Activated CD4-positive, alpha-beta T cell treated with anti-CD3 and anti-CD28 coated beads for 48 hours (primary cell): ENCODE data around the gene NRSN2.
A peak's percentile ranks its signal among the peaks of the same experiment; 100 is the strongest.
"Not testable (repeated sequence)": the region's sequence is repeated elsewhere in the genome, so short reads cannot be mapped to it uniquely, and the experiment has no call there.

Experiments used
- DNase-seq: peaks from one replicate; pipeline ENCODE4 v3.0.0-alpha.2; 2020

NRSN2 gene

DNA sequence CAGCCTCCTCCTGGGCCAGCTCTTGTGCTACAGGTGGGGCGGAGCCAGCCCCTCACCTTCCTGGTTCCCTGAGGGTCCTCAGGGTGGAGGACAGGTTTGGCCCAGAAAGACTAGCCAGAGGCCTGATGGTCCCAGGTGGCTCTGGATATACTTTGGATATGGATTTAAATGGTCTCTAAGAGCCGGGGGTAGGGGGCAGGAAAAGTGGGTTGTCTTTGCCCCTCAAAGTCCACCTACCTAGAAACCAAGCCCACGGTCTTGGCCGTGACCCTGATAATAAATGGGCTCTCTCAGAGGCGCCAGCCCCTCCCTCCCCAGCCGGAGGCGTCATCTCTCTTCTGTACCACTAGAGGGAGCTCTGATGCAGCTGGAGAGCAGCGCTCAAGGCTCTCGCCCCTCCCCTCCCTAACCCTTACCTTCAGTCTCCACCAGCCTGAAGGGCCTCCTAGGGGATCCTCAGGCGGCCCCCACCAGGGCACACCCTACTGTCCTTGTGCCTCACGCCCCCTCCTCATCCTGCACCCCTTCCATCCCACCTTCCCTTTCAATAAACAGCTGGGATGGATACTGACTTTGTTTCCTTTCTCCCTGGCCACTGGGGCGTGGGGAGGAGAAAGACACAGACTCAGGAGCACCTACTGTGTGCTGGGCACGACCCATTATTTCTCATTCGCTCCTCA lies 7.5 kb downstream of the NRSN2 start:
- DNase-seq: peak; percentile 85

DNA sequence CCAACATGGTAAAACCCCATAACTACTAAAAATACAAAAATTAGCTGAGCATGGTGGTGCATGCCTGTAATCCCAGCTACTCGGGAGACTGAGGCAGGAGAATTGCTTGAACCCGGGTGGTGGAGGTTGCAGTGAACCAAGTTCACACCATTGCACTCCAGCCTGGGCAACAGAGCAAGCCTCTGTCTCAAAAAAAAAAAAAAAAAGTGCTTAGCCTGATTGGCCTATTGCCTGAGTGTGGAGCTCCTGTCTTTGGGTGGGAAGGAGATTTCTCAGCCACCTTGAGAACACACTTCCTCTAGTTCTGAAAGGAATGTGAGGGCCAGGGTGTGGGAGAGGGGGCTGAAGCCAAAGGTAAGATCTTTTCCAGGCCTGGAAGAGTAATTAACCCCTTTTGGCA lies 9.2 kb downstream of the NRSN2 start:
- not testable (repeated sequence) for DNase-seq

DNA sequence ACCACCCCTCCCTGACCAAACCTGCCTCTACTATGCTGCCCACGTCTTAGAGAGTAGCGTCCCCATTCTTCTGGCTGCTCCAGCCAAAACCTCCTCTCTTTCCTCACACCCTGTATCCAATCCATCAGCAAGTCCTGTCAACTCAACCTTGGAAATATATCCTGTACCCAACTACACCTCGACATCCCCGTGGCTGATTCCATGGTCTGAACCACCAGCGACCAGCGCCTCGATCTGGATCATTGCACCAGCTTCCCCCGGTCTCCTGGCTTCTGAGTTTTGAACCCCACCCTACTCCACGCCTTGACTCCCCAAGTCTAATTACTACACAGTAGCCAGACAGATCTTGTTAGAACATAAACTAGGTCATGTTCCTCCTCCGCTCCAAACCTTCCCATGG lies 9.8 kb downstream of the NRSN2 start:
- no peak for DNase-seq

DNA sequence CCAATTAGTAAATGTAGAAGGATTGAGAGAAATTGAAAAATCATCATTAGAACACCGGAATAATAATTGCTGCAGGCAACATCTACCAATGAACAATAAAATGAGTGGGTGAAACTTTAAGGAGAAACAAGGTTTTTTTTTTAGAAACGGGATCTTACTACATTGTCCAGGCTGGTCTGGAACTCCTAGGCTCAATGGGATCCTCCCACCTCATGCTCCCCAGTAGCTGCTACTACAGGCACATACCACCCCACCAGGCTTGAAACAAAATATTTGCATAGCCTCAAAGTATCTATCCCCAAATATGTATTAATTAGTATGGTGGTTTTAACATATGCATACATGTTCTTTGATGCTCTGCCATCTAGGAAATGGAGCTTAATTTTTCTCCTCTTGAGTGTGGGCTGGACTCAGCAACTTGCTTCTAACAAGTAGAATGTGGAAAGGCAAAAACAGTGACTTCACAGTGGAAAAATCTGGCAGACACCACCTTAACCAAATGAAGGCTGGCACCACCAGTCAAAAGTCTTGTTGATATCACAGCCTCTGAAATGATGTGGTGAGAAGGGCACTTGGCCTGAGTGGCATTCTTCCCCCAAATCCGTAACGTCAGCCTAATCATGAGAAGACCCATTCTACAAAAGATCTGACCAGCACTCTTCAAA lies 12.1 kb downstream of the NRSN2 start:
- DNase-seq: no peak

DNA sequence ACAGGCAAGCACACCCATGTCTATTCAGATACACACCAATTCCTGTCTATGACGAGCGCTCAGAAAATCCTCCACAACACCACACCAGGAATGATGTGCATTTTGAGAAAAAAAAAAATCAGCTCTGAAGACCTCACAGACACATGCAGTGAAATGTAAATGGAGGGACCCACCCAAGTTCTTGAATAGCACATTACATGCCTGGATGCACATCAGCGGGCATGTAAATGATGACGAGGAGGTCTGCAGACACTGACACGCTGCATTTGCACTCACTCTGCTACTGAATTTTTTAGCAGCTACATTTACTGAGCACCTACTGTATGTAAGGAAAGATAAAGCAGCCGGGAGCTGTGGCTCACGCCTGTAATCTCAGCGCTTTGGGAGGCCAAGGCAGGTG lies 14.7 kb downstream of the NRSN2 start:
- no peak for DNase-seq

DNA sequence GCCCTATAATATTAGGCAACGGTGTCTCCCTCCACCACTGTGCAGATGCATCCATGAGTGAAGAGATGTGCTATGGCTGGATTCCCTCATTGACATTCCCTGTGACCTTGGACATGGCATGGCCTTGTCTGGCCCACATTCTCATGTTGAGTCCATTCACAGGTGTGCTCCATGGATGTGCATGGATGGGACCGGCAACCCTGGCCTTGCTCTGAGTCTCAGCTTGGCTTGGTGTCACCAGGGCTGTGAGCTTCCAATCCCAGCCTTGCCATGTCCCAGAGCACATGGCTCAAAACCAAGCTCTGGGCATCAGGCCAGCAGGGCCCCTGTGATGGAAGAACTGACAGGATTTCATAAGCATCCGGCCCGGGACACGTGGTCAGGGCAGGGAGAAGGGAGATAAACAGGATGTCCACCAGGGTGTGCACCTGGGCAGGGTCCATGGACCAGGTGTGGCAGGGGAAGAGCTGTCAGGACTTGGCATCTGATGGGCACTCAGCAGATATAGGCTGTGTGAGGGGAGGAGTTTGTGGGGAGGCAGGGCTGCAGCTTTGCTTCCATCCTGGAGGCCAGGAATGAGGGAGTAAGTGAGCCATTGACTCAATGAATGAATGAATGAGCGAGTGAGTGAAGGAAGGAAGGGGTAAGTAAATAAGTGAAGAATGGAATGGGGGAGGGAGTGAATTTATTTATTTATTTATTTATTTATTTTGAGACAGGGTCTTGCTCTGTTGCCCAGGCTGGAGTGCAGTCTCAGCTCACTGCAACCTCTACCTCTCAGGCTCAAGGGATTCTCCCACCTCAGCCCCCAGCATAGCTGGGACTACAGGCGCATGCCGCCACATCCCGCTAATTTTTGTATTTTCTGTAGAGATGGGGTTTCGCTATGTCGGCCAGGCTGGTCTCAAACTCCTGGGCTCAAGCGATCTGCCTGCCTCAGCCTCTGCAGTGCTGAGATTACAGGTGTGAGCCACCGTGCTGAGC lies 15.7 kb downstream of the NRSN2 start:
- peak; percentile 76 for DNase-seq

DNA sequence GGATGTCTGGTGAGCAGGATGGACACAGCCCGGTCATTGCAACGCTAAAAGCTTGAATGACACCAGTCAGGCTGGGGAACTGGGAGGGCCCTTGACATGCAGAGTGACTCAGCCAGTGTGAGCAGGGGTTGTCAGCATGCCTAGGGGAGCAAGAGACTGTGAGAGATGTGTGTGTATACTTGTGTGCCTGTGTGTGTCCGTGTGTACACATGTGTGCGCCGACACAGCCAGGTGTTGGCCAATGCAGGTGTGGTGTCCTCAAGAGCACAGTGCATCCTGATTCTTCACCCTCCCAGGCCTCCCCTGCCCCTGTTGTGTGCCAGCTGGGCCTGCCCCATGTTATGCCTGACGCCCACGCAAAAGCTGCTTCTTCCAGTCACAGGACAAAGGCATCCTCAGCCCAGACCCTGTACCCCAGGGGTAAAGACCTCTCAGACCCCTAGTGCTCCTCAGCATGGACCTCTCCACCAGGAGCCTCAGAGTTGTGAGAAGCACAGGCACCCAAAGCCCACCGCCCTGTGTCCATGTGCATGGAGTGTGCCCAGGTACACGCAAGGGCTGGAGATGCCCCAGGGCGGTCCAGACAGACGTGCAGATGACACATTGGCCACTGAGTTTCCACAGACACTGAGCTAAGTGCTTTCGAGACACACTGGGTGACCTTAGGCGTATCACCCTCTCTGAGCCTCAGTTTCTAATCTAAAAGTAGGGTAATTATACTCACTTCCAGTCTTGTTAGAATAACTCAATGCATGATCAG lies 16.6 kb downstream of the NRSN2 start:
- DNase-seq: peak; percentile 28

DNA sequence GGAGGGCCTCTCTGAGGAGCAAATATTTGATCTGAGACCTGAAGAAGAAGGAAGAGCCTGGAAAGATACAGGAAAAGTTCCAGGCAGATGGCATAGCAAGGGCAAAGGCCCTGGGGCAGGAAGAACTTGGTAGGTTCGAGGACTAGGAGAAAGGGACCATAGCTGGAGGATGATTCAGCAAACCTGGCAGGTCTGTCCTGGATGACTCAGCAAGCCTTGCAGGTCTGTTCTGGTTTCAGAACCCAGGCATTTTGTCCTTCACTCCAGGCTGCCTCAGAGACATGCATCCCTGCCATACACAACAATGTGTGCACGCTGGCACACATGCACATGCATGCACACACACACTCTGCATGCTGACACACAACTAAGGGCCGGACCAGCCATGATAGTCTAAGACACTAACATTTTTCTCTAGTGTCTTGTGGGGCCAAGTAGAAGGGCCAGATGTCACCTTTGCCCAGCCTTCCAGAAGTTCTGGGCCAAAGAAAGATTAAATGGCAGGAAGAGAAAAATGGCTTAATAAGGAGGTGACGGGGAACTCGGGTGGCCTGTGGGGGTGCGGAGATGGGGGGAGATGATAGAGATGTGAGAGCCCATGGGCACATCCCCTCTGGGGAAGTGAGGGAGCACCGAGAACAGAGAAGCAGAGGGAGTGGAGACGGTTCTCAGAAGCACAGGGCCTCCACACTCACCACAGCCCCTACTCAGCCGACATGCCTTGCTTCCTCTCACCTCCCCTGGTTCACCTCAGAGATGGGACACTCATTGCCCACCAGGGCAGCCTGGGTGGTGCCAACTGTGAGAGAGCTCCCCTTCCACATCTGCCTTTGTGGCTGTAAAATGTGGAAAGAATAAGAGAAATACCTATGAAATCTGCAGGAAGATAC lies 18.2 kb downstream of the NRSN2 start:
- peak; percentile 31 for DNase-seq

DNA sequence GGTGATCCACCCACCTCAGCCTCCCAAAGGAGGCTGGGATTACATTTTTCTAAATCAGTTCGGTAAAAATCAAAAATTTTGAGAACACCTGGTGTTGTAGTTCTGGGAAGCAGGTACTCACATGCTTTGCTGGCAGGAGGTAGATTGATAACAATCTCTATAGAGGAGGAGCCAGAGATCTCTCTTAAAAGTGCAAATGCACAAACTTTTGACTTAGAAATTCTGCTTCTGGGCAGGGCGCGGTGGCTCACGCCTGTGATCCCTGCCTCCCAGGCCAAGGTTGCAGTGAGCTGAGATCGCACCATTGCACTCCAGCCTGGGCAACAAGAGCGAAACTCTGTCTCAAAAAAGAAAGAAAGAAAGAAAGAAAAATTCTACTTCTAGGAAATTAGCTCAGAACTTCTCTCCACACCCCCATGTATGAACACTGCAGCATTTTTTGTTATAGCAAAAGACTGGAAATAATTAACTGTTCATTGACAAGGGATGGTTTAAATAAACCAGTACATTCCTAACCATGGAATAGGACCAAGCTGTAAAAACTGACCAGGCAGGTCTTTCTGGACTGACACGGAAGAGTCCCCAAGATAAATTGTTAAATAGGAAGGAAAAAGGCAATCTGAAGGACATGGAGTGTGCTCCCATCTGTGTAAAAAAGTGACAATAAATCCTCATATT lies 19.3 kb downstream of the NRSN2 start:
- DNase-seq: no peak

DNA sequence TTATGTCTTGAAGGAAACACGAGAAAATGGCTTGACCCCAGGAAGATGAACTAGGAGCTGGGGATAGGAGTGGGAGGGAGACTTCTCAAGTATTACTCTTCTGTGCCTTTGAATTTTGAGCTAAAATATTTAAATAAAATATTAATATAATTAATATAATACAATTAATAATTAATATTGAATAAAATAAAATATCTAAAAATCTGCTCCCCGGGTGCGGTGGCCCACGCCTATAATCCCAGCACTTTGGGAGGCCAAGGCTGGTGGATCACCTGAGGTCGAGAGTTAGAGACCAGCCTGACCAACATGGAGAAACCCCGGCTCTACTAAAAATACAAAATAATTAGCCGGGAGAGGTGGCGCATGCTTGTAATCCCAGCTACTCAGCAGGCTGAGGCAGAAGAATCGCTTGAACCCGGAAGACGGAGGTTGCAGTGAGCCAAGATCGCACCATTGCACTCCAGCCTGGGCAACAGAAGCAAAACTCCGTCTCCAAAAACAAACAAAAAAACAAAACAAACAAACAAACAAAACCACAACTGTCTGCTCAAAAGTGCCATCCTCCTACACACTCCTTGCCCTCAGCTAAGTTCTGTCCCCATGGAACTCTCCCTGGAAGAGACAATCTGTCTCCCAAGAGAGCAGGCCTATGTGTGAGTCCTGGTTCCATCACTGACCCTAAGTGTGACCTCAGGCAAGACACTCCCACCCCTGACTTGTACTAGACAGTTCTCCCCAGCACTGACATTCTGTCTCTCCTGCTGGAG lies 20.0 kb downstream of the NRSN2 start:
- DNase-seq: no peak

DNA sequence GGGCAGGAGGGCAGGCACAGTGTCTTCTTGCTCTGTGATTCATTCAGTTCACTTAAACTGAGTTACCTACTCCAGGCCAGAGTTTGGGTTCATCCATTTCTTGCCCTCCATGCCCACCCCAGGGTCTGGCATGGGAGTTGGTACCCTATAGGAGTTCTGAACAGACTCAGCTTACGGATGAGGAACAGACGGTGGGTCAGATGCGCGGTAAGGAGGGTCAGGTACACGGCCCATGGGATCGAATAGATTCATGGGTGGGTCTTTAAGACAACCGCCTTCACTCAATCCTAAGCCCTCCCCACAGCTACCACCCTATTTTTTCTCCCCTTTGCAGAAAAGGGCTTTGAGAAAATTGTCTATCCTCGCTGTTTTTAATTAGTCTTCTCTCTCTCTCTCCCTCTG lies 20.6 kb downstream of the NRSN2 start:
- no peak for DNase-seq

DNA sequence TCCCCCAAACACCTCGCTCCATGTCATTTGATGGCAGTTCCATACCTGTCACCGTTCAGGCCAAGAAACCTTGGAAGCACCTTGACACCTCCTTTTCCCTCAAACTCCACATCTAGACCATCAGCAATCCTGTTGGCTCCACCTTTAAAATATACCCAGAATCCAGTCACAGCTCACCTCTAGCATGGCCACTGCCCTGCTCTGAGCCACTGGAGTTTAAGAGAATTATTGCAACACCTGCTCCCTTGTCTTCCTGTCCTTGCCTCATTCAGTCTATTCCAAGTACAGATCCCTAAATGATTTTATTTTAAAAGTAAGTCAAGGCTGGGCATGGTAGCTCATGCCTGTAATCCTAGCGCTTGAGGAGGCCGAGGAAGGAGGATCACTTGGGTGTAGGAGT lies 22.0 kb downstream of the NRSN2 start:
- no peak for DNase-seq

DNA sequence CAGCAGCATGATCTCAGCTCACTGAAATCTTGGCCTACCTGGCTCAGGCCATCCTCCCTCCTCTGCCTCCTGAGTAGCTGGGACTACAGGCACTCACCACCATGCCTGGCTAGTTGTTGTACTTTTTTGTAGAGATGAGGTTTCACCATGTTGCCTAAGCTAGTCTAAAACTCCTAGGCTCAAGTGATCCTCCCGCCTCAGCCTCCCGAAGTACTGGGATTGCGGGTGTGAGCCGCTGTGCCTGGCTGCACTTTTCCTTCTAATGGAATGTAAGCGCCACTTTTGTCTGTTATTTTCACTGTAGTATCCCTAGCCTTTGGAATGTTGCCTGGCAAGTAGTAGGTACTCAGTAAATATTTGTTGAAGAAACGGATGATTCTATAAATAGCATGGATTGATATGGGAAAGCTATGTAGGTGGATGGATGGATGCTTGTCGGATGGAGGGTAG lies 23.3 kb downstream of the NRSN2 start:
- DNase-seq: no peak

DNA sequence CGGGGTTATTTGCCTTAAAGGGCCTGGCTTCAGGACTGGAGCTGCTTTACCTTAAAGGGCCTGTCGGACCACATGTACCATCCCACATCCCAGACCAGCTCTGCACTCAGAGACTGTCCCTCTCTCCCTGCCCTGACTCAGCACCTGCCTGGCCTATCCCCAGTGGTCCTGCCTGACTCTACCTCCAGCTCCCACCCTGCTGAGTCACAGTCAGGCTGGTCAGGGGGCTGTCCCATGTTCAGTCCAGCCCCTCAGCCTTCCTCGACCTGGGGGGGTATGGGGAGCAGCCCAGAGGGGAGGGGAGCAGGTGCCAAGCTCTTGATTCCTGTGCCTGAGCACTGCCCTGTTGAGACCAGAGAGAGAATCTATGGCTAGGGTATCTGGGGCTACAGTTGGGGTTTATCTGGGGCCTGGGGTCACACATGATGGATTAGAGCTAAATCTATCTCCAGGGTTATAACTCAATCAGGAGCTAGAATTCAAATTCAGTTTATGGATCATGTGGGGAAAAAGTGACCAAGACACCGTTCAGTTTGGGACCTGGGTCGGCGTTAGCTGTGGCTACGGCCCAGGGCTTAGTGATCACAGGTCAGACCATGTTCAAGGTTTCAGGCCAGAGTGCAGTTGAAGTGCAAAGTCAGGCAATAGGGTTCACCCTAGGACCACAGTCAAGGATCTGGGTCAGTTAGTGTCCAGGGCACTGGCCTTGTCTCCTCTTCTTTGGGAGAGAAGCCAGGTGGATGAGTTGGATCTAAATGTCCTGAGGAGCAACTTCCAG lies 24.3 kb downstream of the NRSN2 start:
- no peak for DNase-seq

DNA sequence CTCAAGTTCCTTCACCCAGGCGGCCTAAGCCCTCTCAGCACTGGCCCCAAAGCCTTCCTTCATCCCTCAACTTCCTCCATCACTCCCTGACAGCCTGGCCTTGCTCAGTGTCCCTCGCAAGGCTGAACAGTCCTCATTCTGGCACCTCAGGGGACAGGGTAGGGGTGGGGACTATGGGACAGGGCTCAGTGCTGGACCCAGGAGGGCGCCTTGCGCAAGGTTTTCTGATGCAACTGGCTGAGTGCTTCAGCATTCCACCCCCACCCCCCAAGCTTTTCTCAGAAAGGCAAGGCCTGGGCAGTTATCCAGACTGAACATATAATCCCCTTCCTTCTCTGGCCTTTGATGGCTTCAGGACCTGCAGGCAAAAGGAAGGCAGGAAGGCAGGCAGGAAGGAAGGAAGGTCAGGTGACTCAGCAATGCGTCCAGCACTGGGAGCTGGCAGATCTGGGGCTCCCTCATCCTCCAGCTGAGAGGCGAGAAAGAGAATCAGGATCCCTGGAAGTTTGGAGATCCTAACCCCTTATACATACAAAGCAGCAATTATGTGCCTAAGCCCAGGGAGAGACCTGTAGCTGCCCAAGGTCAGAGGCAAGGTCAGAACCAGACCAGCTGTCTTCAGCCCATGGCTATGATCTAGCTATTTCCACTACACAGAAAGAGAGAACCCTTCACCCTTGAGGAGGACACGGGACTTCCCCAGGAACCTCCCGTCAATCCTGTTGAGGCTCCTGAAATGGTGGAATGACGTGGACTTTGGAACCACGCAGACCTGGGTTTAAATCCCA lies 25.0 kb downstream of the NRSN2 start:
- no peak for DNase-seq

DNA sequence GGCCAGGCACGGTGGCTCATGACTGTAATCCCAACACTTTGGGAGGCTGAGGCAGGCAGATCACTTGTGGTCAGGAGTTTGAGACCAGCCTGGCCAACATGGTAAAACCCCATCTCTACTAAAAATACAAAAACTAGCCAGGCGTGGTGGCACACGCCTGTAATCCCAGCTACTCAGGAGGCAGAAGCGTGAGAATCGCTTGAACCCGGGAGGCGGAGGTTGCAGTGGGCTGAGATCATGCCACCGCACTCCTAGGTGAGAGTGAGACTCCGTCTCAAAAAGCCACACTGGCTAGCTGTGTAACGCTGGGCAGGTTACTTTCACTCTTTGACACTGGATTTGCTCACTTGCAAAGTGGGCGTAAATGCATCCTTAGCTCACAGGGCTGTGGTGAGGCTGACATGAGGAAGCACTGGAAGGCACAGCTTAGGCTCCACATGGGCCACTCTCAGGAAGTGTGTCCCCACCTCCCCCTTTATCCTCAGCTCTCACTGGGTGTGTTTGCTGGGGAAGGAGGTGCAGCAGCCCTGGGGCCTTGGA lies 25.7 kb downstream of the NRSN2 start:
- DNase-seq: peak; percentile 46

DNA sequence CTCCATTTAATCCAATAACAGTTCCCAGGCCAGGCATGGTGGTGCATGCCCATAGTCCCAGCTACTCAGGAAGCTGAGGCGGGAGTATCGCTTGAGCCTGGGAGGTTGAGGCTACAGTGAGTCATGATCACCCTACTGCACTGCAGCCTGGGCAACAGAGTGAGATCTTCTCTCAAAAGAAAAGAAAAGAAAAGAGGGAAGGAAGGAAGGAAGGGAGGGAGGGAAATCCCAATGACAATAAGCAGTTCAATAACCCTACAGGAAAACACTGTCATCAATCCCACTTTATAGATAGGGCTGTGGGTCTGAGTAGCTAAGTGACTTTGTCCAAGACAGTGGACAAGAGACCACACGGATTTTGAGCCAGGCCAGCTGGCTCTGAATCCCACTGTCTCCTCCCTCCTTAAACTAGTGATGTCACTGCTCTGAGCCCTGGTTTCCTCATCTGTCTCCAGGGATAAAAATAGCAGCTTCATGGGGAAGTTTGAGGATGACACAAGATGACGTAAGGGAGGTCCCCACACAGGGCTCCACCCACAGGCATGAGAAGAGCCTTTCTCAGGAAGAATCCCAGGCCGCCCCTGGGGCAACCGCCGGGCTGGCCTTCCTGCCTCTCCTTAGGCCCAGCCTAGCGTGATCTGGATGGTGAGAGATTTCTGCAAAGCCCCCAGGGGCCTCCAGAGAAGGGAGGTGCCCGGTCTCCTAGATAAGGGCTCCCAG lies 26.4 kb downstream of the NRSN2 start:
- DNase-seq: no peak
